Activated T-helper 9 cell treated with anti-CD3 and anti-CD28 coated beads, Interleukin-2, amount 50 U/mL, for 16 hours (primary cell): ENCODE measurements around the gene MYH1.
"Not testable (repeated sequence)": the region's sequence is repeated elsewhere in the genome, so short reads cannot be mapped to it uniquely, and the experiment has no call there.

ENCODE experiments used
- DNase-seq: peaks from one replicate; pipeline ENCODE4 v3.0.0-alpha.2; 2020; ENCODE audit warnings: low read depth

MYH1 gene

GRCh38 chr17:10518271-10519037 is at the start of gene MYH1:
MYH1 (minus strand) TSS chr17:10518542; CDS start chr17:10516642, 1,900 bp downstream.
- DNase-seq: no peak

DNA sequence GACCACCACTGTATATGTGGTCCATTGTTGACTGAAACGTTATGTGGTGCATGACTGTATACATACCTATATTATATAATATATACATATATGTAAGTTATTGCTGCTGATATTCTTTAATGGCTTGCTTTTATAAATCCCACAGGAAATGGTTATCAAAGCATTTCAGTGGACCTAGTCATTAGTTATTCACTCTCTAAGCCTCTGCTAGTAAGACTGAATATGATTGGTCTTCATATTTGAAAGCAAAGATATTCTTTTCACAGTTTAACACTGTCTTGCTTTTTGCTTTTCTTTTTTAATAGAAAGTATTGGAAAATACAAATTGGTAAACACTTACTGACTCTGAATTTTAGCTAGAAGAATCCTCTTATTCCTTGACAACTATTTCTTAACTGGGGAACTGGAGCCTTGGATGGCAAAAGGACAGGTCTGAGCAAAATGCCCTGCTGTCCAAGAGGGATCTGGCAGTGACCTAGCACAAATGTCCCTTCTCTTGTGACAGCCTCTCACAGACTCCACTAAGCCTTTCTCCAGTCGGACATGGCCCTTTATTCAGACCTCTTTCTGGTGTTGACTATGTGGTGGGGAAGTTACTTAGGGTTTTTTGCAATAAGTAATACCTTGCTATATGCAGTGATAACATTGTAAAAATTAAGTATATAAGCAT is 45.8 kb upstream of the MYH1 start:
- DNase-seq: no peak

- DNase-seq: no peak
Measured at GRCh38 chr17:10558049-10558448, 39.7 kb upstream of the MYH1 start.

DNA sequence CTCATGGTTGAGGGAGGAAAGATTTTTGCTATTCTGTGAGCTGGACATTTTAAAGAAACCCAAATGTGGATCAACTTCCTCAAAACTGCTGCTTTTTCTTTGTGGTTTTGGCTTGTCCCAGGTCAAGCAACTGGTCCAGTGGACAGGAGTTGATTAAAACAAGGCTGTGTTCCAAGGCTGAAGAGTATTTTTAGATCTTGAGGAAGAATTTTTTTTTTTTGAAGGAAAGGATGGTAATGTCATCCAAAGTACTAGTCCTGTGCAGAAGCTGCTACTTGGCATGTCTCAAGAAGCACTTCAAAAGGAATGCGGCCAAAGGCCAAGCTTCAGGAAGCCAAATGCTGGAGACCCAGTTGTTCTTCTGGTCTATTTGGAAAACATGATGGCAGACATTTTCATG is 39.1 kb upstream of the MYH1 start:
- no peak for DNase-seq

- no peak for DNase-seq
Measured at GRCh38 chr17:10556301-10557005, 38.1 kb upstream of the MYH1 start.

GRCh38 chr17:10550014-10550413 is 31.7 kb upstream of the MYH1 start:
- DNase-seq: no peak

GRCh38 chr17:10549096-10549842 is 30.9 kb upstream of the MYH1 start, which contains the start of gene MYH2:
MYH2 (minus strand) TSS chr17:10549658; CDS start chr17:10547920, 1,738 bp downstream.
- no peak for DNase-seq

GRCh38 chr17:10547351-10547750 is 29.0 kb upstream of the MYH1 start:
- no peak for DNase-seq

DNA sequence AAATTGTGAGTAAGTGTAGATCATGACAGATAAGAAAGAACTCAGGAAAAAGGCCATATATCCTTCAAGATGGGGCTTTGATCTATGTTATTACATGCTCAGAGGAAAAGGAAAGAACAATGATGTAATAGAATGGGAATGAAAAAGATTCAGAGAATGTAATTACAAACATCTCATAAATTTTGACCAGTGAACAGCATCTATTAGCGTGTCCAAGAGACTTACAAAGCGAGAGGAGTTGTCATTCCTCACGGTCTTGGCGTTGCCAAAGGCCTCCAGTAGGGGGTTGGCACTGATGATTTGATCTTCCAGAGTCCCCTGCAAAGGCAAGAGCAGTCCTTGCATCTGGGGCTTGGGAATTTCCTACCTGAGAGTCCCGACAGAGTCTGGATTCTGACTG is 25.1 kb upstream of the MYH1 start:
- not testable (repeated sequence) for DNase-seq

DNA sequence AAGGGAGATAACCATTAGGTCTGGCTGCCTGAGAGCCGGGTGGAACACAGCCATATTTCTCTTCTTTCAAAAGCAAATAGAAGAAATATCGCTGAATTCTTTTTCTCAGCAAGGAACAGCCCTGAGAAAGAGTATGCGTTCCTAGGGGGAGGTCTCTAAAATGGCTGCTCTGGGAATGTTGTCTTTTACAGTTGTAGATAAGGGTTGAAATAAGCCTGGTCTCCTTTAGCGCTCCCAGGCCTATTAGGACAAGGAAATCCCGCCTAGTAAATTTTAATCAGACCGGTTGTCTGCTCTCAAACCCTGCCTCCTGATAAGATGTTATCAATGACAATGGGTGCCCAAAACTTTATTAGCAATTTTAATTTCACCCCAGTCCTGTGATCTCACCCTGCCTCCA is 22.8 kb upstream of the MYH1 start:
- DNase-seq: not testable (repeated sequence)

- DNase-seq: no peak
Measured at GRCh38 chr17:10532026-10532425, 13.7 kb upstream of the MYH1 start.

- DNase-seq: no peak
Measured at GRCh38 chr17:10527419-10527818, 9.1 kb upstream of the MYH1 start.

GRCh38 chr17:10526517-10526916 is 8.2 kb upstream of the MYH1 start:
- no peak for DNase-seq

DNA sequence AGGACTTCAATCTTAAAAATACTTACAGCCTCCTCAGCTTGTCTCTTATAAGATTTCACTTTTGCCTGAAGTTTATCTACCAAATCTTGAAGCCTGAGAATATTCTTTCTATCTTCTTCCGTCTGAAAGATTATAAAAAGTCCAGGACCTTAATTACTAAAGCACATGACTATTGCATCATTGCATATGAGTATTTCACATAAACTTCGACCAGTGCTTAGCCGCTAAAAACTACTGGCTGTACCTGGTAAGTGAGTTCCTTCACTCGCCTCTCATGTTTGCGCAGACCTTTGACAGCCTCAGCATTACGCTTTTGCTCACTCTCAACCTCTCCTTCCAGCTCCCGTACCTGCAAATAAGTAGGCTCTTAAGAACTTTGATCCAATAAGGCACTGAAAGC is 4.7 kb upstream of the MYH1 start:
- no peak for DNase-seq

DNA sequence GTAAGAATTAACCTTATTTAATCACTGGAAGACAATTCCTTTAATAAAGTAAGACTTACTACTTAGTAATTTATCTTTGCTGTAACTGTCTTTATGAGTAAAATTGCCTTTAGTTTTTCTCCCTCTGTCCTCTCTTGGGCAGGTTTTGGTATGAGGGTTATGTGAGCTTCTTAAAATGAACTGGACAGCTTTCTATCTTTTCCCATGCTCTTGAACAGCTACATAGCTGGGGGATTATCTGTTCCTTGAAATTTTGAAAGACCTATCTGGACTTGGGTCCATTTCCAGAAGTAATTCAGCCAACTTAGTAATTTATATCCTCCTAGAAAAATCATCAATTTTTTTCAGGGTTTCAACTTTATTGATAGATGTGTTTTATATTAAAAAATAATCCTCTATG is 3.6 kb upstream of the MYH1 start:
- DNase-seq: no peak

- DNase-seq: no peak
Measured at GRCh38 chr17:10516638-10517037, 1.7 kb downstream of the MYH1 start.

- no peak for DNase-seq
Measured at GRCh38 chr17:10516065-10516464, 2.3 kb downstream of the MYH1 start.

GRCh38 chr17:10513299-10514067 is 4.9 kb downstream of the MYH1 start:
- DNase-seq: no peak

DNA sequence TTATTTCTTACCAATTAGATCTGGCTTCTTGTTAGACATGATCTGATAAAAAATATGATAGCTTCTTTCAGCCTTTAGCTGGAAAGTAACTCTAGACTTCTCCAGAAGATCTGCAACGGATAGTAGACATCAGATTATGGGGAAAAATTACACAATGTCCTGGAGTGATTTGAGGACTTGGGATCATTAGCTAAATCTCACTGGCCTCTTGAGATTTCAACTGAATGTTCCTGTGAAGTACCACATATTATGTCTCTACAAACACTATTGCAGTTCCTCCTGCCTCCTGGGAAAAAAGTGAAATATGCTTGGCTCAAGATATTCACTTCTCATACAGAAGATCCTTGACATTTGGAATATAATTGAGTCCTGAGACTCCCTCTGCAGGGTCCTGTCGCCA is 5.5 kb downstream of the MYH1 start:
- DNase-seq: no peak

GRCh38 chr17:10499950-10500349 is 18.4 kb downstream of the MYH1 start:
- DNase-seq: no peak

- no peak for DNase-seq
Measured at GRCh38 chr17:10492004-10492403, 26.3 kb downstream of the MYH1 start.
